GM12891 (cell line): ENCODE data around the gene GALNT7.

ENCODE experiments used
- DNase-seq: peaks from one replicate; pipeline ENCODE4 v3.0.0; 2011; ENCODE audit warnings: low spot score; ENCODE audit not compliant: insufficient read length
- FAIRE-seq: peaks from 2 replicates; lab custom pipeline; 2011; peaks lifted over from hg19 to GRCh38; lab: Jason Lieb, UNC
- PAX5 ChIP-seq: IDR thresholded peaks from 2 replicates; pipeline ENCODE4 v1.6.1; 2011; ENCODE audit warnings: low read length, moderate library complexity, mild to moderate bottlenecking; ENCODE audit not compliant: insufficient read depth, severe bottlenecking
- POLR2A ChIP-seq: IDR thresholded peaks from 2 replicates; pipeline ENCODE4 v1.6.1; 2011; ENCODE audit warnings: low read depth, low read length, control low read depth
- POLR2AphosphoS5 ChIP-seq: IDR thresholded peaks from 2 replicates; pipeline ENCODE4 v1.6.1; 2011; ENCODE audit warnings: low read depth, low read length, control low read depth
- POU2F2 ChIP-seq: IDR thresholded peaks from 2 replicates; pipeline ENCODE4 v1.6.1; 2011; ENCODE audit warnings: low read depth, mild to moderate bottlenecking, control low read depth, low read length, moderate library complexity
- SPI1 ChIP-seq: IDR thresholded peaks from 2 replicates; pipeline ENCODE4 v1.6.1; 2011; ENCODE audit warnings: low read depth, low read length, control low read depth
- TAF1 ChIP-seq: IDR thresholded peaks from 2 replicates; pipeline ENCODE4 v1.6.1; 2011; ENCODE audit warnings: low read depth, low read length, control low read depth

The GALNT7 gene

DNA sequence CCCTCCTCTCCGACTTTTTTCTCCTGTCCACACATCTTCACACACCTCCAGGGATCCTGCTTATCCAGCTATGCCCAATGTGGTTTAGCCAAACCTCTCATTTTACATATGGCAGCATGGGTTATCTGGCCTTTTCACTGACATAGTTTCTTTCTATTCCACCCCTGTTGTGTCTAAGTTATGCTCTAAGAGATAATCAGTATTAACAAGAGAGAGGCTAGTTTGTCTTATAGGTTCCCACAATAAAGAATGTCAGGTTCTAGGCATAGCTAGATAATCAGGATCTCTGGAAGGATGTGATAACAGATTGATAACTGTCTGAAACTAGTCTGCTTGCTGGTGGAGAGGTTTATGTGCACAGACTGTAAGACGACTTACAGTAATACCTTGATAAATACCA lies 7.7 kb upstream of the GALNT7 start:
- no peak for DNase-seq
- TF ChIP-seq TAF1 = no peak
- TF ChIP-seq PAX5 = no peak
- TF ChIP-seq POLR2A = no peak
- no peak for TF ChIP-seq POU2F2
- TF ChIP-seq SPI1 = no peak
- TF ChIP-seq POLR2AphosphoS5 = no peak
- no peak for FAIRE-seq

GRCh38 chr4:173161311-173161710 lies 7.3 kb upstream of the GALNT7 start:
- no peak for FAIRE-seq
- no peak for TF ChIP-seq TAF1
- no peak for TF ChIP-seq POLR2AphosphoS5
- TF ChIP-seq POLR2A = no peak
- TF ChIP-seq SPI1 = no peak
- TF ChIP-seq PAX5 = no peak
- no peak for TF ChIP-seq POU2F2
- no peak for DNase-seq

- FAIRE-seq (no peak), DNase-seq (no peak)
- TF ChIP-seq POU2F2 (no peak), SPI1 (no peak), TAF1 (no peak), POLR2A (no peak), POLR2AphosphoS5 (no peak), PAX5 (no peak)
Measured at GRCh38 chr4:173165706-173166105, 2.9 kb upstream of the GALNT7 start.

- no peak for TF ChIP-seq SPI1
- no peak for TF ChIP-seq PAX5
- TF ChIP-seq POU2F2 = no peak
- no peak for TF ChIP-seq POLR2AphosphoS5
- no peak for TF ChIP-seq POLR2A
- no peak for TF ChIP-seq TAF1
- no peak for DNase-seq
- no peak for FAIRE-seq
Measured at GRCh38 chr4:173166491-173166890, 2.1 kb upstream of the GALNT7 start.

DNA sequence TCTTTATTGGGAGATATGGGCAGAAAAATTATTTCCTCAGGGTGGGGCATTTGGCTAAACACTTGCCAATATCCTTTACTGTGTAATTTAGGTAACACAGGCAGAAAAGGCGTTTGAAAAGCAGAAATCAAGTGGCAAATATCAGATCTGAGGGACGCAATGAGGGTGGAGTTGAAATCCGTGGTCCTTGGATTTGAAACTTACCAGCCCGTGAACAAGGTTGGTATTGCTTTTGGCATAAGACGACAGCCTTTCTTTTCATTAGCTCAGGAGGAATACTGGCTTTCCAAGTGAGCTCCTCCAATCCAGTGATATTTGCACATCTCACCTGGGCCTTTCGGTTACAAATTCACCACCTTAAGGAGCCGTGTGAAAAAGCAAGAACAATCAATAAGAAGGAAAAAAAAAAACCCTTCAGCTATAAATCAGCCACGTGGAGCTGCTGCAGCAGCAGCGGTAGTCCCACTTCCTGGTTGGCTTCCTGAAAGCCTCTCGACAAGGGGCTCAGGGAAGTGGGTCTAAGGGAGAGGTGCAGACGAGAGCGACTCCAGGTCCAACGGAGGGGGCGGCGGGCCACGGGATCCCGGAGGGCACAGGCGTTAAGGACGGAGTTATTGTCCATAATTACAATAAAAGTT lies 734 bp upstream of the GALNT7 start:
- DNase-seq (peak; percentile 12), FAIRE-seq (peak; percentile 64)
- TF ChIP-seq PAX5 (no peak), SPI1 (peak; percentile 57), POU2F2 (no peak)

- no peak for TF ChIP-seq POU2F2
- no peak for DNase-seq
- FAIRE-seq = no peak
Measured at GRCh38 chr4:173169178-173169427, 492 bp downstream of the GALNT7 start.

DNA sequence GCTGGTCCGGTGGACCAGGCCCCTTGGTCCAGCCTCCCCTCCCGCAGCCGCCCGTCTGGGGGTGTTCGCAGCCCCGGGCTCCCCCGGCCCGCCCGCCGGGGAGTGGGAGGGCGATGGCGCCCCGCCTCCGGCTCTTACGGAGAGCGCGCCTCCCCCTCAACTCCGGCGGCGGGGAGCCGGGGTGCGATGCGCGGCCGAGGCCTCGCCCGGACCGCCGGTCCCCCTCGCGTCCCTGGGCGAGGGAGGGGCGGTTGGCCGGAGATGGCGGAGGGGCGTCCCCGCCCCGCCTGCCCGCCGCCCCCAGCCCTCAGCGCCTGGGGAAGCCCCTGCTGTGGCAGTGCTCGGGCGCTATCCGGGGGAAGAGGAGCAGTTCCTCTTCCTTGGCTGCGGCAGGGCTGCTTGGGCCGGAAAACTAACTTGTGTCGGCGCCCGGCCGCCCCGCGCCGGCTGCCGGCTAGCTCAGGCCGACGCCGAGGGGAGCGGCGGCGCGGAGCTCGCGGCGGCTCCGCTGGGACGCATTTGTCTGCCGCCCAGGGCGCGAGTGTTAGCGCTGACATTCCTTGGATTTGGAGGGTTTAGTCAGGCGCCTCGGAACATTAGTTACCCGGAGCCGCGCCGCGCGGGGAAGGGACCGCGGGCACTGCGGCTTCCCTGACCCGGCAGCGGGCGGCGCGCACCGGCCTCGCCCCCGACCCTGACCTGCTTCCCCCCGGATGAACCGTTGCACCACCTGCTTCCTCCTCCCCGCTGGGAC lies 994 bp downstream of the GALNT7 start:
- FAIRE-seq (peak; percentile 89), DNase-seq (peak; percentile 71)
- TF ChIP-seq SPI1 (peak; percentile 93), TAF1 (peak; percentile 52; the same call in 1 of the 2 replicates), POLR2AphosphoS5 (no peak; the same call in none of the 2 replicates), POU2F2 (no peak), POLR2A (no peak), PAX5 (no peak)

DNA sequence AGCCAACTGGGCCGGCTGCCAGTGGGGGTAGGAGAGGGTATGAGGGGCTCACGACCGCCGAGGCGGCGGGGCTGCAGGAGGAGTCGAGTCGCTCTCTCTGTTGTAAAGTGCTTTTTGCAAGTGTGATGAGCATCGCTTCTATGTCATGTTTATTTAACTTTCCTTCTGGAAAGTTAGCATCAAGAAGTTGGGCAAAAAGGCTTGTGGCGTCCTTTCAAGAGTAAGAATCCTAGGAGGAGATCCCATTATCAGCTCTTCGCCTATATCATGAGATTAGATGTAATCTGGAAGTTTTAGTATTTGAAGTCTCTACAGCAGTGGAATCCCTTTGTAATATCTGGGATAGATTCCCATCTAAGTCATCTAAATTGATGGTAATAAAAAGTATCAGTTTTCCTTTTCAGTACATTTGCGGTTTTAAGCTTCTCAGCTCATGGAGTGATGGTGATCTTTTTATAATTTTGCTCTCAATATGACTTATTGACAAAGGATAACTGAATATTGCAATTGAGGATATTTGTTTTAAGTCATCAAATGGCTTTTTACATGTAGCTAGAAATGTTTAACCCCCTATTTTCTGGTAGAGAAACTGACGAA lies 1.7 kb downstream of the GALNT7 start:
- TF ChIP-seq POLR2A = no peak
- TF ChIP-seq POU2F2 = no peak
- TF ChIP-seq POLR2AphosphoS5 = no peak; the same call in 1 of the 2 replicates
- no peak for TF ChIP-seq SPI1
- no peak for TF ChIP-seq PAX5
- no peak for TF ChIP-seq TAF1
- FAIRE-seq (peak; percentile 31), DNase-seq (no peak)

DNA sequence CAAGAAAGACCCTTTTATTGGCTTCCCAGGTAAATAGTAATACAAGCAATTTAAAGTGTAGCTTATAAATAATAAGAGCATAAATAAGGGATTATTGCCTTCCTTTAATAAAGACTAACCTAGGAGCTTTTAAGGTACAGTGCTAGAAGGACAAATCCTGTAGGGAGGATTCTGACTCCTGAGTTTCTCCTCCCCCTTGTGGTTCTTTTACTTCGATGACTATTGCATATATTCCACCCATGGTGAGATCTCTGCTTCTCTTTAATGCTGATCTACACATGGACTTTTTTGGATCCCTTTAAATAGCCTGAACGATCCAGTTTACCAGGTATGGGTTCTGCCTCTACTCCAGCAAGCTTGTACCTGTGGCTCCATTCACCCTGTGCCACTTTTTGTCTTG lies 2.5 kb downstream of the GALNT7 start:
- DNase-seq (no peak), FAIRE-seq (no peak)
- TF ChIP-seq POLR2AphosphoS5 (no peak), POU2F2 (no peak), TAF1 (no peak), PAX5 (no peak), SPI1 (no peak), POLR2A (no peak)

DNA sequence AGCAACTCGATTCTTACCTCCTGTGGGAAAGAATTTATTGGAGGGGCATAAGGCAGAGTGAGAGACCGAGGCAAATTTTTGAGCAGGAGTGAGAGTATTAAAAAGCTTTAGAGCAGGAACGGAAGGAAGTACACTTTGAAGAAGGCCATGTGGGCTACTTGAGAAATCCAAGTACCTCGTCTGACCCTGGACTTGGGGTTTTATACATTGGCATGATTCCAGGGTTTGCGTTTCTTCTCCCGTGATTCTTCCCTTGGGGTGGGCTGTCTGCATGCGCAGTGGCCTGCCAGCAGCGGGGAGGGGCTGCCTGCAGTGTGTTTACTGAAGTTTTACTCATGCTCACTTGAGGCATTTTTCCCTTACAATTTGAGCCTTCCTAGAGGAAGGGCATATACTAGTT lies 3.4 kb downstream of the GALNT7 start:
- FAIRE-seq (no peak), DNase-seq (no peak)
- TF ChIP-seq SPI1 (no peak), POLR2AphosphoS5 (no peak; the same call in 1 of the 2 replicates), TAF1 (no peak), POLR2A (no peak), POU2F2 (no peak), PAX5 (no peak)
